HG03378 (cell line): ENCODE measurements around the gene PBRM1.

Experiments used
- ATAC-seq: cut with Tn5 transposase; IDR thresholded peaks from one replicate; pipeline ENCODE4 v1.9.1; 2021; ENCODE audit warnings: mild to moderate bottlenecking, moderate library complexity; ENCODE audit not compliant: unreplicated experiment

The PBRM1 gene

GRCh38 chr3:52670621-52671521 lies 14.8 kb downstream of the PBRM1 start:
- ATAC-seq: peak; percentile 90

- ATAC-seq: no peak
Measured at GRCh38 chr3:52663098-52663497, 22.6 kb downstream of the PBRM1 start.

GRCh38 chr3:52660046-52660445 lies 25.7 kb downstream of the PBRM1 start:
- ATAC-seq: no peak

DNA sequence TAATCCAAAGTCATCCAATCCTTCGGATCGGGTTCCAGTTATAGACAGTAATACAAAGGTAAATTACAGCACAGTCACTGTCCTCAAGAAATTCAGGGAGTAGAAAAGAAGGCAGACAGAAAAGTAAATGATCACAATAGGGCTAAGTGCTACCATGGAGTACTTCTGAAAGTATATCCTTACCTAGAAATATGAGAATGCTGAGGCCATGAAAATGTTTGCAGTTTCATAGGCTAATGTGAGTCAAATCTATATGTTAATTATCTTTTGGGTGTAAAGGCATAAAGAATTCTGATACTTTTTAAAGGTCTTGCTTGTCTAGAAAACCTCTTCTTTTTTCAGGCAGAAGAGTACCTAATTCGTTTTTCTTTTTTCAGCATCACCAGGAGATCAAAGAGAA lies 29.8 kb downstream of the PBRM1 start:
- ATAC-seq: no peak

DNA sequence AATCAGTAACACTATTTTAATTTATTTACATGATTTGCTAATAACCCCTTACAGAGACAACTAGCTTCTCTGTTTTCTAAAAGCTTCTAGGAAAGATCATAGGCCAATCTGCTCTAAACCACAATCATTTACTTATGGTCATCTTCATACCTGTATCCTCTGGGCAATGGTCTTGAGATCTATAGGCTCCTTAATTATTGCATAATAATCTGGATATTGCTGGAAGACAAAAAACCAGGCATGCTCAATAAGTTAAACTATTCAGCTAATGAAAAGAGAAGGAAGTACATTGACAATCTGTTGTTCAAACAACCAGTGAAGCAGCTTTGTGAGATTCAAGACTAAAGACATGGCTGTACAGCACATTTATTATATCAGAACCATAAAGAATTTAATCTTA lies 34.1 kb downstream of the PBRM1 start:
- no peak for ATAC-seq

- ATAC-seq: no peak
Measured at GRCh38 chr3:52650439-52650838, 35.3 kb downstream of the PBRM1 start.

DNA sequence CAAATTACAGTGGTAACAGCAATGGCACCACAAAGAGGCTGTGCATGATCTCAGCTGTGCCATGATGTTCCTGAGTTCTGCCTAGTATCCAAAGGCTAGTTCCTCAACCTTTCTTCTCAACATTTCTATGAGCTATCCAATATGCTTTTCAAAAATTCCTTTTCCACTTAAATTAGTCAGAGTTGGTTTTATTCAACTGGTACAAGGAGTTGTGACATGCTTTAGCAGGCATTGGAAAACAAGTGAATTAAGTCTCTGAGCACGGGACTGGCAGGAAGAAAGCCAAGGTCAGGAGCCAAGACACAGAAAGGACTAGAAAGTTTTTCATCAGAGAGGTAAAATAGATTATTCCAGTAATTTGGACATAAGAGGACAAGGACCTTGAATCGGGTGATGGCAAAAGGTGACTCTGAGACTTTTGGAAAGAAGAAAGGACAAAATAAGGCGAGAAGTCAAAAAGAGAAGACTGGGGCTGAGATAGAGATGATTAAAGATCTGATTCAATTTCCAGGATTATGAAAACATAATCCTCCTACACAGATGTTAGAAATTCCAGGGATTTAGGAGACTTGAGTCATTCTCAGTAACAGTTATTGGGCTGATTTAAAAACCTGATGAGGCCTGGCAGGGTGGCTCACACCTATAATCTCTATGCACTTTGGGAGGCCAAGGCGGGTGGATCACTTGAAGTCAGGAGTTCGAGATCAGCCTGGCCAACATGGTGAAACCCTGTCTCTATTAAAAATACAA lies 36.1 kb downstream of the PBRM1 start:
- ATAC-seq: no peak

DNA sequence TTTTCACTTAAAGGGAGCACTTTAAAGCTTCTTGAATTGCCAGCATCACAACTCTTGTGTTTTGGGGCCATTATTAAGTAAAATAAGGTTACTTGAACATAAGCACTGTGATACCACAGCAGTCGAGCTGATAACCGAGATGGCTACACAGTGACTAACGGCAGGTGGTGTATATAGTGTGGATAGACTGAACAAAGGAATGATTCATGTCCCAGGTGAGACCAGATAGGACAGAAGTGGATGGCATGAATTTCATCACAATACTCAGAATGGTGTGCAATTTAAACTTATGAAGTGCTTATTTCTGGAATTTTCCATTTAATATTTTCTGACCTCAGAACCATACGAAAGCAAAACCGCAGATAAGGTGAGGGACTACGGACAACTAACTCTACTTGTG lies 40.2 kb downstream of the PBRM1 start:
- no peak for ATAC-seq

GRCh38 chr3:52636673-52637072 lies 49.0 kb downstream of the PBRM1 start:
- ATAC-seq: no peak

GRCh38 chr3:52633786-52634185 lies 51.9 kb downstream of the PBRM1 start:
- no peak for ATAC-seq

- no peak for ATAC-seq
Measured at GRCh38 chr3:52625041-52625440, 60.7 kb downstream of the PBRM1 start.

DNA sequence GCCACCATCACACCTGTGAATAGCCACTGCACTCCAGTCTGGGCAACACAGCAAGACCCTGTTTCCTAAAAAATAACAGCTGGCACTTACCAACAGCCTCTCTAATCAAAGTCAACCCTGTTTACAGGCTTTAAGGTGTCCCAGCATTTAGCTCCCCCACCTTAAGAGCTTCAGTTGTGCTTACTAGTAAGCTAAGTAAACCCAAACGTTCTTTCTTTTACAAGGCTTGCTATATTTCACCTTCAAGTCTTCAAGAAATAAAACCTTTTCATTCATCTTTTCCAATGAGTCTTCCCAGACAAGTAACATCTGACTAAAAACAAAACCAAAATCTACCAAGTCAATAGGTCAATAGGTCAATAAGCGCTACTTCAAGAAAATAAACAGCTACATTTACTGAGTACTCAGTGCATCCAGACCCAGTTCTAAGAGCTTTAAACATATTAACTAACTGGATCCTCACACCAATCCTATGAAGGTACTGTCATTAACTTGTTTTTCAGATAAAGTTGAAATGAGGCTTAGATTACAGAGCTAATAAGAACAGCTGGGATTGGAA lies 62.4 kb downstream of the PBRM1 start:
- no peak for ATAC-seq

- no peak for ATAC-seq
Measured at GRCh38 chr3:52620580-52620979, 65.1 kb downstream of the PBRM1 start.

DNA sequence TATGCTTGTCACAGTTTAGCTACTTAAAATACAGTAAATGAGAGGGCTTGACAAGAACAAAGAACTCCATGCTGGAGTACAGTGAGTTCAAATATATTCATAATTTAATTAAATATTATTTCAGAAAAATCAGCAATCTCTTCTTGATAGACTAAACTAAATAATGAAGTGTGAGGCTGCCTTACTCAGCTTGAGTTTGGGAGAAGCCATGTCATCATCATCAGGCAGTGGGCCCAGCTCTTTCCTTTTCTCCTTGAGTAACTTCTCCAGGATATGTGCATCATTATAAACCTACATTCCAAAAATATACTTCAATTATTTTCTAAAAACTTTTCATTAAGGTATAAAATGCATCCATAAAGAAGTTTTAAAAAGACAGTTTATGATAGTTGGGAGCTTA lies 70.5 kb downstream of the PBRM1 start:
- ATAC-seq: no peak

GRCh38 chr3:52614689-52615088 lies 71.0 kb downstream of the PBRM1 start:
- ATAC-seq: no peak

DNA sequence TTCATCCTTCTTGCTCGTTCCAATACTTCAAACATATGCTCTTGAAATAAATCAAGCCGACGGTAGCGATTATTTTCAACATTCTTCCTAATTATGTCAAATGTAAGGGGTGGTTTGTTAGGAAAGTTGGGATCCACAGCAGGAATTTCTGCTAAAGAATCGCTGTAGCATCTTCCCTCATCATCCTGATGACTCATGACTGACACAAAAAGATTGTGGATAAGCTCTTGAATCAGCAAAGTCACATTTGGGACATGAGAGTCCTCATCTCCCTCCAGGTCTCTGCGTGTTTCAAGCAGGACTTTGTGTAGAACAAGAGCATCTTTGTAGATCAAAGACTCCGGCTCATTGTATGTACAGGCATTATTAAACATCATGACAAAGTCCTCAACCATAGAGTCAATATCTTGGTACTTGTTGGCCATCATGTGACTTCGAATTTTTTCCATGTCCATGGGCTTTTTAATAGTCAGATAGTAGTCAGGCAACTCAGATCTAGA lies 76.3 kb downstream of the PBRM1 start:
- ATAC-seq: no peak

DNA sequence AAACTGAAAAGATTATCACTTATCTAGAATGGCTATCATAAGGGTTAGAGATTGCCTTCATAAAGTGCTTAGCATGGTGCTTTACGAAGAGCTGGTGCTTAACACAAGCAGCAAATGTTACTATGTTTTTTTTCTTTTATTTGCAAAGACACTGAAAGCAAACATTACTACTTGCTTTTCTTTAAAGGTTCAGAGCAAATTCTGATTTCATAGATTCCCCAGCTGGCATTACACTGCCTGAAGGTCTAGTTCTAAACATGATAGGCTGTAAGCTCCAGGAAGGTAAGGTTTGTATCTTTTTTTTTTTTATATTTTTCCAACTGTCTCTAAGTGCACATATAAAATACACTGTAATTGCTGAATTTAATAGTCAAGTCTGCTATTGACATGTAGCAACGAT lies 77.4 kb downstream of the PBRM1 start:
- ATAC-seq: no peak

- ATAC-seq: no peak
Measured at GRCh38 chr3:52606373-52607085, 79.2 kb downstream of the PBRM1 start.

- no peak for ATAC-seq
Measured at GRCh38 chr3:52600258-52600657, 85.5 kb downstream of the PBRM1 start.

DNA sequence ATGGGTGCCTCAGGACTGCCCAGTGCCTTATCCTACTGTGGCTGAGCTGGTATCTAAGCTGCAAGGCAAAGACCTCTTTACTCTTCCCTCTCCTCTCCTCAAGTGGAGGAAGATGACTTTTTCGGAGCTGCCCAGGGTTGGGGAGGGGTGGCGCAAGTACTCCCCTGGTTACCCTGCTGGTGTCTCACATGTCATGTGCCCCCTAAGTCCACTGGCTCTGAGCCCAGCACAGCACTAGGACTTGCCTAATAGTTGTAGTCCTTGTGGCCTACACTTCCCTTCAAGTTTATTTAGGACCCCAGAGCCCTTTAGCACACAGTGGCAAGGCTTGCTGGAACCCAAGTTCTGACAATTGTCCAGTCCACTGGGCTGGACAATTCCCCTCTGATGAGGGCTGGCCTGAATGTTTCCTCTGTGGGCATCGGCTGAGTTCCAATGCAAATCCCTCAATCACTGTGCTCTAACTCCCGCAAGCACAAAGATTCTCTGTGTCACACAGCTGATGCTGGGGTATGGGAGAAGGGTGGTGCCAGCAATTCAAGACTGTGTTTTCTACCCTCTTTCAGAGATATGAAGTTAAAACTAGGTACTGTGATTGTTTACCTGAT lies 89.0 kb downstream of the PBRM1 start:
- ATAC-seq: no peak

GRCh38 chr3:52593103-52593502 lies 92.6 kb downstream of the PBRM1 start:
- ATAC-seq: no peak
